Testis (tissue), 2 donors: ENCODE measurements around the gene FLT4.

Experiments used
- POLR2A ChIP-seq: fragments of 450-650 bp; IDR thresholded peaks from one replicate; pipeline ENCODE4 v1.6.1; 2017; ENCODE audit warnings: antibody characterized with exemption, mild to moderate bottlenecking, moderate library complexity
- TF ChIP-seq, protein P1 (sequence below), 3 experiments: fragments of 450-650 bp in 2 of 3; fragments of 200-600 bp in 1 of 3; sonication (generic) in 1 of 3; IDR thresholded peaks; one replicate each; pipeline ENCODE4 v1.5.1; 2016 to 2019; ENCODE audit warnings: antibody characterized with exemption in 3 of 3, mild to moderate bottlenecking in 2 of 3, moderate library complexity in 1 of 3

GRCh38 chr5:180593446-180594206, 55.8 kb downstream of the FLT4 start:
- TF ChIP-seq, protein P1, sequence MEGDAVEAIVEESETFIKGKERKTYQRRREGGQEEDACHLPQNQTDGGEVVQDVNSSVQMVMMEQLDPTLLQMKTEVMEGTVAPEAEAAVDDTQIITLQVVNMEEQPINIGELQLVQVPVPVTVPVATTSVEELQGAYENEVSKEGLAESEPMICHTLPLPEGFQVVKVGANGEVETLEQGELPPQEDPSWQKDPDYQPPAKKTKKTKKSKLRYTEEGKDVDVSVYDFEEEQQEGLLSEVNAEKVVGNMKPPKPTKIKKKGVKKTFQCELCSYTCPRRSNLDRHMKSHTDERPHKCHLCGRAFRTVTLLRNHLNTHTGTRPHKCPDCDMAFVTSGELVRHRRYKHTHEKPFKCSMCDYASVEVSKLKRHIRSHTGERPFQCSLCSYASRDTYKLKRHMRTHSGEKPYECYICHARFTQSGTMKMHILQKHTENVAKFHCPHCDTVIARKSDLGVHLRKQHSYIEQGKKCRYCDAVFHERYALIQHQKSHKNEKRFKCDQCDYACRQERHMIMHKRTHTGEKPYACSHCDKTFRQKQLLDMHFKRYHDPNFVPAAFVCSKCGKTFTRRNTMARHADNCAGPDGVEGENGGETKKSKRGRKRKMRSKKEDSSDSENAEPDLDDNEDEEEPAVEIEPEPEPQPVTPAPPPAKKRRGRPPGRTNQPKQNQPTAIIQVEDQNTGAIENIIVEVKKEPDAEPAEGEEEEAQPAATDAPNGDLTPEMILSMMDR (IDR thresholded peaks at IDR 0.05), result no peak
- no peak for TF ChIP-seq POLR2A
